OCI-M2 (cell line): Measurements from ENCODE around the gene MEF2D.

Source experiments
- DNase-seq: peaks from one replicate; lab custom pipeline; 2025; ENCODE audit not compliant: unreplicated experiment; lab: John Stamatoyannopoulos, UW

Gene MEF2D

GRCh38 chr1:156448134-156448967, 52.2 kb downstream of the MEF2D start:
- no peak for DNase-seq

- DNase-seq = no peak
Measured at GRCh38 chr1:156445789-156446263, 54.7 kb downstream of the MEF2D start.

- peak; percentile 42 for DNase-seq
Measured at GRCh38 chr1:156444407-156445001, 56.1 kb downstream of the MEF2D start.

GRCh38 chr1:156443286-156443685, 57.3 kb downstream of the MEF2D start:
- no peak for DNase-seq

GRCh38 chr1:156440654-156441437, 59.7 kb downstream of the MEF2D start:
- no peak for DNase-seq

- DNase-seq = no peak
Measured at GRCh38 chr1:156439777-156440183, 60.8 kb downstream of the MEF2D start.

GRCh38 chr1:156439036-156439776, 61.4 kb downstream of the MEF2D start:
- DNase-seq = no peak

- no peak for DNase-seq
Measured at GRCh38 chr1:156438278-156438987, 62.1 kb downstream of the MEF2D start.

- no peak for DNase-seq
Measured at GRCh38 chr1:156437037-156437867, 63.3 kb downstream of the MEF2D start.

GRCh38 chr1:156436141-156437036, 64.2 kb downstream of the MEF2D start:
- no peak for DNase-seq

GRCh38 chr1:156435545-156436140, 64.9 kb downstream of the MEF2D start:
- DNase-seq = no peak

GRCh38 chr1:156434989-156435544, 65.5 kb downstream of the MEF2D start:
- DNase-seq = no peak

GRCh38 chr1:156433602-156434001, 67.0 kb downstream of the MEF2D start:
- no peak for DNase-seq

GRCh38 chr1:156433032-156433431, 67.5 kb downstream of the MEF2D start:
- DNase-seq = no peak

- no peak for DNase-seq
Measured at GRCh38 chr1:156432669-156433018, 67.9 kb downstream of the MEF2D start.

GRCh38 chr1:156431769-156432668, 68.6 kb downstream of the MEF2D start:
- no peak for DNase-seq

- DNase-seq = no peak
Measured at GRCh38 chr1:156431366-156431765, 69.2 kb downstream of the MEF2D start.
